KOPT-K1 (cell line): Measurements from ENCODE around the gene SHC2.
"Not testable (repeated sequence)": the region's sequence is repeated elsewhere in the genome, so short reads cannot be mapped to it uniquely, and the experiment has no call there.

Experiments
- H3K27ac ChIP-seq: fragments of 200-600 bp; sonication (generic); 2 replicates; pipeline ENCODE4 v1.5.1; 2016; ENCODE audit warnings: antibody characterized with exemption, mild to moderate bottlenecking, low read depth, low read length; ENCODE audit not compliant: poor library complexity, severe bottlenecking
- H3K36me3 ChIP-seq: fragments of 200-600 bp; sonication (generic); 2 replicates; pipeline ENCODE4 v1.5.1; 2017; ENCODE audit warnings: antibody characterized with exemption, mild to moderate bottlenecking, low read length, moderate library complexity; ENCODE audit not compliant: insufficient read depth
- H3K9me3 ChIP-seq: fragments of 200-600 bp; sonication (generic); 2 replicates; pipeline ENCODE4 v1.5.1; 2017; ENCODE audit warnings: antibody characterized with exemption, low read length, mild to moderate bottlenecking; ENCODE audit not compliant: insufficient read depth, poor library complexity, severe bottlenecking

SHC2 gene

GRCh38 chr19:482186-483041 is 21.6 kb upstream of the SHC2 start:
- no peaks in the 10 kb centered on the region for H3K36me3 ChIP-seq
- no peak overlapping the region for H3K27ac ChIP-seq
- H3K9me3 ChIP-seq, result no peaks in the 10 kb centered on the region

DNA sequence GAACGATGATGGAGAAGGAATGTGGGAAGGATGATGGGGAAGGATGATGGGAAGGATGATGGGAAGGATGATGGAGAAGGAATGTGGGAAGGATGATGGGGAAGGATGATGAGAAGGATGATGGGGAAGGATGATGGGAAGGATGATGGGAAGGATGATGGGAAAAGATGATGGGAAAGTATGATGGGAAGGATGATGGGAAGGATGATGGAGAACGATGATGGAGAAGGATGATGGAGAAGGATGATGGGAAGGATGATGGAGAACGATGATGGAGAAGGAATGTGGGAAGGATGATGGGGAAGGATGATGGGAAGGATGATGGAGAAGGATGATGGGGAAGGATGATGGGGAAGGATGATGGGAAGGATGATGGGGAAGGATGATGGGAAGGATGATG is 20.3 kb upstream of the SHC2 start:
- not testable (repeated sequence) for H3K27ac ChIP-seq, H3K9me3 ChIP-seq, H3K36me3 ChIP-seq

DNA sequence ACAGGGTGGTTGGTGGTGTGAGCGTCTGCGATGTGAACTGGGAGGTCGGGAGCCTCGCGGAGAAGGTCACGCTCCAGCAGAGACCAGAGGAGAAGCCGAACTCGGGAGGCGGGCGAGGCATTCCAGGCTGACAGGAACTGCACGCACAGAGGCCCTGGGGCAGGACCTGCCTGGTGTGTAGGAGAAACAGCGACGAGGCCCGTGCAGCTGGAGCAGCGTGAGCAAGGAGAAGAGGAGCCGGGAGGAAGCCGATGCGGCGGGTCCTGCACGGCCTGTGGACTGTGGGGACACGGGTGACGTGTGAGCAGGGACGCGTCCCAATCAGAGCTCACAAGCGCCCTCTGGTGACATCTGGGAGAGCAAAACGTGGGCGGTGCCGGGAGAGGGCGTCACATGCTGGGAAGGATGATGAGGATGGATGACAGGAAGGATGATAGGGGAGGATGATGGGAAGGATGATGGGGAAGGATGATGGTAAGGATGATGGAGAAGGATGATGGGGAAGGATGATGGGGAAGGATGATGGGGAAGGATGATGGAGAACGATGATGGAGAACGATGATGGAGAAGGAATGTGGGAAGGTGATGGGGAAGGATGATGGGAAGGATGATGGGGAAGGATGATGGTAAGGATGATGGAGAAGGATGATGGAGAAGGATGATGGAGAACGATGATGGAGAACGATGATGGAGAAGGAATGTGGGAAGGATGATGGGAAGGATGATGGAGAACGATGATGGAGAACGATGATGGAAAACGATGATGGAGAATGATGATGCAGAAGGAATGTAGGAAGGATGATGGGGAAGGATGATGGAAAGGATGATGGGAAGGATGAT is 19.4 kb upstream of the SHC2 start:
- H3K27ac ChIP-seq, result no peak overlapping the region
- H3K9me3 ChIP-seq, result no peaks in the 10 kb centered on the region
- no peaks in the 10 kb centered on the region for H3K36me3 ChIP-seq

DNA sequence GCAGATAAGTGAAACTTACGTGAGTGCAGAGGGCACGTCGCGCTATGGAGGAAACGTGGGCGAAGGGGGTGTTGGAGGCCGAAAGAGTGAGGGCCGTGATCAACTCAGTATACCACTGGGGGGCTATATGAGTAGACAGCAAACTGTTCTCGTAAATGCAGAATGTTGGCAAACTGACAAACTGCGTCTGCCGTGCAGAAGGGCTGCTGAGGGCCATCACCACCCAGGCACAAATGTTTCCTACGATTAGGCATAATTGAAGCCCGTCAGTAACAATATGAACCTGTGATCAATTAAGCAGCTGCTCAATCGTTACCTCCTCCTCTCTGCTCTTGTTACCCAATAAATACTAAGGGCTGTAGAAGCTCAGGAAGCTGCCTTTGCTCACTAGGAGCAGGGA is 18.1 kb upstream of the SHC2 start:
- H3K36me3 ChIP-seq, result no peaks in the 10 kb centered on the region
- no peak overlapping the region for H3K27ac ChIP-seq
- H3K9me3 ChIP-seq, result no peaks in the 10 kb centered on the region

DNA sequence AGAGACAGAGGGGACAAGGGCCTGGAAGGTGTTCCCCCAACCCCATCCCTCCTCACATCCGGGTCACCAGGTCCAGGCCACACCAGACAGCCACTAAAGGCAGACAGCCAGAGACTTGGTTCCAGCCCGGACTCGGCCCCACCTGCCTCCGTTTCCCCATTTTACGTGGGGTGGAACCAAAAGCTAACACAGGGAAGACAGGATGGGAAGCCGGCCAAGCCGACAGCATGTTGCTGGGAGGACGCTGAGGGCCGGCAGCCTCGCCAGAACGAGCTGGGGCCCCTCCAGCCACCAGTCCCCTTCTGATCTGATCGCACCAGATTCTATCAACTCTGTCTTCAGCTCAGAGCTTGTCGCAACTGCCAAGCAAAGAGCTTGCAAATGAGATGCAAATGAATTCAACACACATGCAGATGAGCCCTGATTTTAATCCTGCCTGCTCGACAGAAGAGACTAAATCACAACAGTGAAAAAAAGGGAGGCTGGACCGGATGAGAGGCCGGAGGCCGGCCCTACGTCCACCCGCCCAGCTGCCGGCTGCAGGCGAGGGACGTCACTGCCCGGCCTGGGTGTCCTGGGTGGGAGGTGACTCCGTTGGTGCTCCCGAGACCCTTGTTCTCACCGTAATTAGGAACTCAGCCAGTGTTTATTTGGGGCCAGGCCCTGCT is 17.5 kb upstream of the SHC2 start:
- H3K36me3 ChIP-seq, result no peaks in the 10 kb centered on the region
- no peaks in the 10 kb centered on the region for H3K9me3 ChIP-seq
- H3K27ac ChIP-seq, result no peak overlapping the region

- no peaks in the 10 kb centered on the region for H3K9me3 ChIP-seq
- no peak overlapping the region for H3K27ac ChIP-seq
- no peaks in the 10 kb centered on the region for H3K36me3 ChIP-seq
Observed at GRCh38 chr19:475360-475759, 14.5 kb upstream of the SHC2 start.

- H3K9me3 ChIP-seq, result no peaks in the 10 kb centered on the region
- no peaks in the 10 kb centered on the region for H3K36me3 ChIP-seq
- no peak overlapping the region for H3K27ac ChIP-seq
Observed at GRCh38 chr19:474126-475078, 13.6 kb upstream of the SHC2 start.

DNA sequence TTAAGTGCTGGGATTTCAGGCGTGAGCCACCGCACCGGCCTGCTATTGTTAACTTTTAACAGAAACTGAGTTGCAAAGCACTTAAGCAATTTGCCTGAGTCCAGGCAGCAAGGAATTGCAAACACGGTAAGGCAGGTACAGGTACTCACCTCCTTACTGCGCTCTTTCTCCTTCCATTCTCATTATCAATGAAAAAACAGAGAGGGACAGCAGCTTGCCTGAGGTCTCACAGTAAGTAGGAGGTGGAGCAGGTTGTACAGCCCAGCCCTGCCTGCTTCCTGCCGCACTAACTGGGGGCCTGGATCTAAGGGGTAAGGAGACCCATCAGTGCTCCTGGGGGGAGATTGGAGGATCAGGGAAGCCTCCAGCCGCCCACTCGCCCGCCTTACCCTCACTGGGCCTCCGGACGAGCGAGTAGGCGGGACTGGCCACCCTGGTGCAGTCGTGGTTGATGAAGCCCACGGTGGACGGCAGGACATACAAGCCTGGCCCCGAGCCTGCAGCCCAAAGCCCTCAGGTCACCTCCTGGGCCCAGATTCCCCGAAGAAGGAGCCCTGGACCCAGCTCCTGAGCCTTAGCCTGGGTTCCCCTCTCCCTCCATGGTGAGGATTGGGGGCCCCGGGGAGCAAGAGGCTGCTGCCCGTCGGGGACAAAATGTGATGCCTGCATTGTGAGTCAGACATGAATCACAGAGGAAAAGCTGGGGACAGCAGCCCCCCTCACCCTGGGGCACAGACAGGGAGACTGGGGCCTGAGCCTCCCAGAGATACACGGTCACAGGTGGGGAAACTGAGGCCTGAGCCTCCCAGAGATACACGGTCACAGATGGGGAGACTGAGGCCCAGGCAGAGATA is 11.4 kb upstream of the SHC2 start:
- Histone ChIP-seq H3K27ac (no peak overlapping the region), H3K36me3 (no peaks in the 10 kb centered on the region), H3K9me3 (no peaks in the 10 kb centered on the region)

GRCh38 chr19:470701-471100 is 9.9 kb upstream of the SHC2 start:
- no peaks in the 10 kb centered on the region for H3K36me3 ChIP-seq
- H3K27ac ChIP-seq, result no peak overlapping the region
- no peaks in the 10 kb centered on the region for H3K9me3 ChIP-seq

GRCh38 chr19:469833-470232 is 9.0 kb upstream of the SHC2 start:
- no peak overlapping the region for H3K27ac ChIP-seq

DNA sequence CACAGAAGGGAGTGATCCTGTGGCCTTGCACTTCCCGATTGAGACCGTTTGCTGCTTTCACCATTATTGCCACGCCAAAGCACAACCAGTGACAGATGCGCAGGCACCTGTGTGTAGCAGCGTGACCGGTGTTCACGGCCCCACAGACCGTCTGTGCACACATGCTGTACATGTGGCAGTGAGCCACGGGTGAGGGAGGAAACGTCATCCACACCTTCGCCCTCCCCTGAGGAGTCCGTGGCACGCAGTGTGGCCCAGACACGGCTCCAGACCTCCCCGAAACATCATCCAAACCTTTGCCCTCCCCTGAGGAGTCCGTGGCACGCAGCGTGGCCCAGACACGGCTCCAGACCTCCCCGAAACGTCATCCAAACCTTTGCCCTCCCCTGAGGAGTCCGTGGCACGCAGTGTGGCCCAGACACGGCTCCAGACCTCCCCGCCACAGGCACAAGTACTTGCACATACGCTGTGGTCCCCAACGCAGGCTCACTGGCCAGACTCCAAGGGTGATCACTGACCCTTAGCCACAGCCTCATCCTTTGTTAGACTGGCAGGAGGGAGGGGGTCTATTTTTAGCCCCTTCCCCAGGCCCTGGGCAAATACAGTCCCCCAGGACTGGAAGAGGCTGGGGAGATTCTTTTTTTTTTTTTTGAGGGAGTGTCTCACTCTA is 7.9 kb upstream of the SHC2 start:
- Histone ChIP-seq H3K27ac (no peak overlapping the region), H3K36me3 (no peaks in the 10 kb centered on the region), H3K9me3 (no peaks in the 10 kb centered on the region)

More at GRCh38 chr19:469833-470232, 9.0 kb upstream of the SHC2 start:
- Histone ChIP-seq H3K9me3 (no peaks in the 10 kb centered on the region), H3K36me3 (no peaks in the 10 kb centered on the region)

GRCh38 chr19:467554-467953 is 6.7 kb upstream of the SHC2 start:
- H3K9me3 ChIP-seq, result no peaks in the 10 kb centered on the region

GRCh38 chr19:465056-465816 is 4.4 kb upstream of the SHC2 start:
- Histone ChIP-seq H3K9me3 (no peaks in the 10 kb centered on the region), H3K36me3 (no peaks in the 10 kb centered on the region), H3K27ac (no peak overlapping the region)

More at GRCh38 chr19:467554-467953, 6.7 kb upstream of the SHC2 start:
- Histone ChIP-seq H3K27ac (no peak overlapping the region), H3K36me3 (no peaks in the 10 kb centered on the region)
